ENCODE measurements around the gene SPEF1.

The SPEF1 gene

DNA sequence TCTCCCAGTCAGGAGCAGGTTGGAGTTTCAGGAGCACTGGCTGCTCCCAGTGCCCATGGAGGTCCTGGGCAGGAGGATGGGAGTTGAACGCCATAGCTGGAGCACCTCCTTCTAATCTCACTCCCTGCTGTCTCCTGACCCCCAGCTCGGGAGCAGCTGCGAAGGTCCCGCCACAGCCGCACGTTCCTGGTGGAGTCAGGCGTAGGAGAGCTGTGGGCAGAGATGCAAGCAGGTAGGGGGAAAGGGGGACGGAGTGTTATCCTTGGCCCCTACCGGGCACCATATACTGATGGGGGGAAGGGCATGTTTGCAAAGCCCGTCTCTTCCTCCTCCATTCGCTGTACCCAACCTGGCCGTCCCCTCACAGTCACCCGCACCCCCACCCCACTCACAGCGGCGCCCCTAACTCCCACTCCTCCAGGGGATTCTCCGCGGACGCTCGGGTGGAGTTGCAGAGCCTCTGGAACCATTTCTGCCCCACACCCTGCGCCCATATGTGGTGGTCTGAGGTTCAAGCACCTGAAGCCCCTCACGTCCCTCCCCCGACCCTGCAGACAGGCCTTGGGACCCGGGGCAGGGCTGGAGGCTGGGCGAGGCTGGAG lies 32.1 kb downstream of the SPEF1 start:
- no peak for DNase-seq (ENCODE audit: low read depth in 3 of 3)

DNA sequence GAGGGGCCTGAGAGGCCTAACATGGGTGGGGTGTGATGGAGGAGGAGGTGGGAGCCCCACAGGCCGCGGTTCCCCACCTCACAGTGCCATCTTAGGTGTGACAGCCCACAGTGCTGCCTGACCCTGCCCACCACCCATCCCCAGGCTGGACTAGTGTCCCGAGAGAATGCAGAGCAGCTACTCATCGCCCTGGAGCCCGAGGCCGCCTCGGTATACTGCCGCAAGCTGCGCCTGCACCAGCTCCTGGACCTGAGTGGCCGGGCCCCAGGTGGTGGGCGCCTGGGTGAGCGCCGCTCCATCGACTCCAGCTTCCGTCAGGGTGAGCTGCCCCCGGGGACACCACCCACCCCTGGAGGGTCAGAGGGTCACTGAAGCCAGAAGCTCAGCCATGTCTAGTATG lies 33.2 kb downstream of the SPEF1 start:
- no peak for DNase-seq (ENCODE audit: low read depth in 3 of 3)

DNA sequence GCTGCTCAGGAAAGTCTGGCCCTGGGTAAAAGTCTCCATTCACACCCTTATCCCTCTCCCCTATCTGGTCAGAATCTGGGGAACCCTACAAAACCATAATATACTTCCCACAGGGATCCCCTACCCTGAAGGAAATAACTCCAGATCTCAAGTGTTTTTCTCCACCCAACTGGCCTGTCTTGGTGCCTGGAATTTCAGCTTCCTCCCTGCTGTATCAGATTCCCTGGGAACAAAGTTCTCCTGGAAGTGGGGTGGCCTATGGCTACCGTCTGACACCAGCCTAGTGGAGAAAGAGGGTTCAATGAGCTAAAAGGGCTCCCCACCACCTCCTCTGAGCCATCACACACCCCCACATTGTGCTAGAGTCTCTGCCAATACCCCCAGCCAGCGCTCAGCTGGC lies 33.8 kb downstream of the SPEF1 start:
- no peak for DNase-seq (ENCODE audit: low read depth in 3 of 3)

DNA sequence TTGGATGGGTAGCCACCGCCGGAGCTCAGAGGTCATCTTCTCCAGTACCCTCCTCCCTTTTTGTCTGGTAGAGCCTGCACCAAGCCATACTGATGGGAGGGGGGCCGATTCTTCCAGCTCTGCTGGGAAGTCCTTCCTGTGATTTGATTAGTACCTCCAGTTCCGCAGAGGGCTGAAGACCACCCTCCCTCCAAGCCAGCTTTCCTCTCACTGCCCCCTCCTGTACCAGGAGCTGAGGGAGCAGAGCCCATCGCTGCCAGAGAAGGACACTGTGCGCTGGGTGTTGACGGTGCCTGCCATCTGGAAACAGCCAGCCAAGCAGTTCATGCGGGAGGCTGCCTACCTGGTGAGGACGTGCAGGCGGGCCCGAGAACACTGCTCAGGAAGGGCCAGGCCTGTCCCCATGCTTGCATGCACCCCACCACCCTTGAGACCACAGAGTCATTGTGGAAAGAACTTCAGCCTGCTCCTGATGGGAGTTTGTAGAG lies 35.5 kb downstream of the SPEF1 start:
- no peak for DNase-seq (ENCODE audit: low read depth in 3 of 3)

DNA sequence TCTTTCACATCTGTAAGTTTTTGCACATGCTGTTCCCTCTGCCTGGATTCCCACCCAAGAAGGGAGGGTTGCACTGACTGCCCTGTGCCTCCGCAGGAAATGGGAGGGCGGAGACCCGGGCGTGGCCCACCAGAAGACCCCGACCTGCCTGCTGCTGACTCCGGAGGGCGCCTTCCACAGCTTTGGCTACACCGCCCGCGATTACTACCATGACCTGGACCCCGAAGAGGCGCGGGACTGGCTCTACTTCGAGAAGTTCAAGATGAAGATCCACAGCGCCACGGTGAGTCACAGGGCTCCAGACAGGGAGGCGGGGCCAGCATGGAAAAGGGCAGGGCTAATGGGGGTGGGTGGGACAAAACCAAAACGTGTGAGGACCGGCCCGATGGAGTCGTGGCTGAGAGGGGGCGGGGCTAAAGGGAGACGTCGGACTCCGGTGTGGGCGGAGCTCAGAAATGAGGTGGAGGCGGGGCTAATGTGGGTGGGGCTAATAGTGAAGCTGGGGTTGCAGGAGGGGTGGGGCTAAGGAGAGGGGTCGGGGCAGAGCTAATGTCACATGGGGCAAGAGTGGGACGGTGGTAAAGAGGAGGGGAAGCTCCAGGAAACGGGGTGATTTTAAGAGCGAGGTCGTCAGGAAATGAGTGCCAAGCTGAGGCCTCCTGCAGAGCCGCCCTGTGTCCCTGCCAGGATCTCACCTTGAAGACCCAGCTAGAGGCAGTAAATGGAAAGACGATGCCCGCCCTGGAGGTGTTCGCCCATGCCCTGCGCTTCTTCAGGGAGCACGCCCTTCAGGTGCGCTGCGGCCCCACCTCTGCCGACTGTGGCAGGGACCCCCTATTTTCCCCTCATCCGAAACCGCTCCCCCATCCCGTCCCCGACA lies 36.2 kb downstream of the SPEF1 start:
- DNase-seq (ENCODE audit: low read depth in 3 of 3), result peak; percentile 49 to 77 (median 51)

DNA sequence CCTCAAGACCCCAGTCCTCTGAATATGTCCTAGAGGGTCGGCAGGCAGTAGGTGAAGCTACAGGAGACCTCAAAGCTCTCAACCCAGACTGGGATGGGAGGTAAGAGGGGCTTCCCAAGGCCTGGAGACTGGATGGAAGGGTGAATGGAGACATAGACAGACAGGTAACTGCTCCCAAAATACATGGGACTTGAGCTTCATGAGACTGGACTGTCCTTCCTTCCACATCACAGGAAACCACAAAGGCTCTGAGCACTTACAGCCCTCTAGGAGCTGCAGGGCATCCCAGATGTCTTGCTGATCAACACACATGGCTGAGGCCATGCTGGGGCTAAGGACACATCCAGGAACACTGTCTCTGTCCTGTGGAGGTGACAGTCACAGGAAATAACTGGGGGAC lies 37.2 kb downstream of the SPEF1 start:
- no peak for DNase-seq (ENCODE audit: low read depth in 3 of 3)

DNA sequence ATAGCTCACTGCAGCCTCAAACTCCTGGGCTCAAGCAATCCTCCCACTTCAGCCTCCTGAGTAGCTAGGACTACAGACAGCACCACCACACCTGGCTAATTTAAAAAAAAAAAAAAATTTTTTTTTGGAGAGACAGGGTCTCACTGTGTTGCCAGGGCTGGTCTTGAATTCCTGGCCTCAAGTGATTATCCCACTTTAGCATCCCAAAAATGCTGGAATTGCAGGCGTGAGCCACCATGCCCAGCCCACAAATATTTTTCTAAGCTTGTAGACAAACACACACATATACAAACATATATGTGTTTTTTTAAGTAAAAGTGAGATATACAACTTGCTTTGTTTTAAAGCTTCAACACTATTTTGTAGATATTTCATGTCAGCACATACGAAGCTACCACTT lies 38.0 kb downstream of the SPEF1 start:
- DNase-seq (ENCODE audit: low read depth in 3 of 3), result no peak

DNA sequence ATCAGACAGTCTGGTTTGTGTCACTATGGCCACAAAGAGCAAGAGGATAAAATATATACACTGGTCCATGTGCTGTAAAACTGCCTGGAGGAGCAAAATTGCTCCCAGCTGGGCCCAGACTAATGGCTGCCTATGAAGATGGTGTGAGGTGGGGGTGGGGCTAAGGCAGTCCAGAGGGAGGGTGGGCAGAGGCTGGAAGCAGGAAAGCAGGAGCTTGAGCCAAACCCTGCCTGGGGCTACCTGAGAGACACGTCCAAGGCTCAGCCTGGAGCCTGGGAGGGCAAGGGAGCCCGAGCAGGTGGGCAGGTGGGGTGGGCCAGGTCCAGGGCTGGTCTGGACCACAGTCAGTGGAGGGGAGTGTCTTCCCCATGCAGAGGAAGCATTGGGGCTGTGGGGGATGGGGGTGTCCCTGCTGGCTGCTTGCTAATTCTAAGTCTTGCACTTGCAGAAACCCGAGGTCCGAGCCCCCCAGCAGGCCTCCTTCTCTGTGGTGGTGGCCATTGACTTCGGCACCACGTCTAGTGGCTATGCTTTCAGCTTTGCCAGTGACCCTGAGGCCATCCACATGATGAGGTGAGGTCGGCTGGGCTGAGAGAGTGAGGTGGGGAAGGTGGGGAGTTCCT lies 39.3 kb downstream of the SPEF1 start:
- DNase-seq (ENCODE audit: low read depth in 3 of 3), result no peak

DNA sequence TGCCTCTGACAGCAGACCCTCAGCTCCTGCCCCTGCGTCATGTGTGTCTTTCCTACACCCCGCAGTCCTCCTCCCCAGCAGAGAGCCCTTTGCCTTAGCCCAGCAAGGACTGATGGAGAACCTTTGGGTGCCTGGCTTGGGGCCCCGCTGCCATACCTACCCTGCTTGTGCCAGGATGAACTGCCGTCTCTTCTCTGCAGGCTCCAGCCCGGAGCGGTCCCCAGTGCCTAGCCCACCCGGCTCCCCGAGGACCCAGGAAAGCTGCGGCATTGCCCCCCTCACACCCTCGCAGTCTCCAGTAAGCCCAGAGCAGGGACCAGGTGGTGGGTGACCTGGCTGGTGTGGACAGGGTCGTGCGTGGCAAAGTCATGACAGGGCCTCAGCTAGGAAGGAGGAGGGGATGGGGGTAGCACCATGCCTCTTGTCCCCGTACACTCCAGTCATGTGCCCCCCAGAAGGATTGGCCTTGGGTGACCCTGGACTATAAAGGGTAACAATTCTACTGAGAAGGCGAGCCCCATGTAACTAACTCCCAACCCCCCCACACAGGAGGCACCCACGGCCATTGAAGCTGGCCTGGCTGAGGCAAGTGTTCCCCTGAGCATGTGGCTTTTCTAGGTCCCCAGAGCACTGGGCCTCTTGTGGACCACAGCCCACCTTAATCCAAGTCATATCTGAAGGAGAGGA lies 40.5 kb downstream of the SPEF1 start:
- DNase-seq (ENCODE audit: low read depth in 3 of 3), result no peak

DNA sequence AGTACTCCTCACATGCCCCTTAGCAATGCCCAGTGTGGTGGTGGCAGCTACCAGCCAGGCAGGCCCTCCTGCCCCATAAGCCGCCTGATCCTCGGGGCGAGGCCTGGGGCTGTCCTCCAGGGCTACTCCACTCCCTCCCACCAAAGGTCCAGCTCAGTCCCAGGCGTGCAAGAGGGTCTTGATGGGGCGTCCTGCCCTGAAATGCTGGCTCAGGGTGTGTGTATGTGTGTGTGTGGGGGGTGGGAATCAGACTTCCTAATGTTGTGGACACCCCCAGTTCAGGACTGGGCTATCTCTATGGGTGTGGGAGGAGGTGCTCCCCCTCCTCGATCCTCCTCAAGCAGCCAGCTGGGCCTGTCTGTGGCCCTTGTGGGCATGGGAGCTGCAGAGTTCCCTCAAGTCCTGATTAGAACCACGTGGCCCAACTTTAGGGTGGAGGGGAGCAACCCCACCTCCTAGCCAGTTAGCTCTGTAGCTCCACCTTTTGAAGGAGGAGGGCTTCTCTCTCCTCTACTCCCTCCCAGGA lies 41.3 kb downstream of the SPEF1 start:
- DNase-seq (ENCODE audit: low read depth in 3 of 3), result no peak

DNA sequence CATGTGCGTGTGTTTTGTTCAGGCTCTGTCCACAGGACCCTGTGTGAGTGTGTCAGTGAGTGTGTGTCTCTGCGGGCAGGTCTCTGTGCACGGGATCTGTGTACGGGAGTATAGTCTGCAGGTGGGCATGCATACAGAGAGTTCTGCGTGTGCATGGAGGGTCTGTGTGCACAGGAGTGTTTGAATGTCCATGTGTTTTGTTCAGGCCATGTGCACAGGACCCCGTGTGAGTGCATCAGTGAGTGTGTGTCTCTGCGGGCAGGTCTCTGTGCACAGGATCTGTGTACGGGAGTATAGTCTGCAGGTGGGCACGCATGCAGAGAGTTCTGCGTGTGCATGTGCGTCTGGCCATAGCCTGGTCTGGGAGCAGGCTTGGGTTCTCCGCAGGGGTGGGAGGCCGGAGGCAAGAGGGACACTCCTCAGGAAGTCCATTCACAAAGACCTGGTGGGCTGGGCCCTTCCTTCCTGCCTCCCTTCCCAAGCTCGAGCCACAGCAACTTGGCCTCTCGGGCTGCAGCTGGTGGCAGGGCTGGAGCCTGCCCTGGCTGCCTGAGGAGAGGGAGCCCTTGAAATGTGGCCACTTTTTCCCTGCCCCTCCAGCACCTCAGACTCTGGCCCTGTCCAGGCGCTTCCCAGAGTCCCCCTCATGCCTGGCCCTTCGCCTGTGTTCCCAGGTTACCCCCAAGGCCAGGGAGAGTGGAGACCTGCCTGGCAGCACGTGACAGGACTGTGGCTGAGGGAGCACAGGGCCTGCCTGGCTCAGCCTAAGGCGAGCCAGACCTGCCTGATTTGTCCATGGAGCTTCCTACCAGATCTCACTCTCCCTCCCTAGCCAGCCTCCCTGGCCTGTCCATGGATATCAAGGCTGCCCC lies 42.0 kb downstream of the SPEF1 start:
- no peak for DNase-seq (ENCODE audit: low read depth in 3 of 3)

DNA sequence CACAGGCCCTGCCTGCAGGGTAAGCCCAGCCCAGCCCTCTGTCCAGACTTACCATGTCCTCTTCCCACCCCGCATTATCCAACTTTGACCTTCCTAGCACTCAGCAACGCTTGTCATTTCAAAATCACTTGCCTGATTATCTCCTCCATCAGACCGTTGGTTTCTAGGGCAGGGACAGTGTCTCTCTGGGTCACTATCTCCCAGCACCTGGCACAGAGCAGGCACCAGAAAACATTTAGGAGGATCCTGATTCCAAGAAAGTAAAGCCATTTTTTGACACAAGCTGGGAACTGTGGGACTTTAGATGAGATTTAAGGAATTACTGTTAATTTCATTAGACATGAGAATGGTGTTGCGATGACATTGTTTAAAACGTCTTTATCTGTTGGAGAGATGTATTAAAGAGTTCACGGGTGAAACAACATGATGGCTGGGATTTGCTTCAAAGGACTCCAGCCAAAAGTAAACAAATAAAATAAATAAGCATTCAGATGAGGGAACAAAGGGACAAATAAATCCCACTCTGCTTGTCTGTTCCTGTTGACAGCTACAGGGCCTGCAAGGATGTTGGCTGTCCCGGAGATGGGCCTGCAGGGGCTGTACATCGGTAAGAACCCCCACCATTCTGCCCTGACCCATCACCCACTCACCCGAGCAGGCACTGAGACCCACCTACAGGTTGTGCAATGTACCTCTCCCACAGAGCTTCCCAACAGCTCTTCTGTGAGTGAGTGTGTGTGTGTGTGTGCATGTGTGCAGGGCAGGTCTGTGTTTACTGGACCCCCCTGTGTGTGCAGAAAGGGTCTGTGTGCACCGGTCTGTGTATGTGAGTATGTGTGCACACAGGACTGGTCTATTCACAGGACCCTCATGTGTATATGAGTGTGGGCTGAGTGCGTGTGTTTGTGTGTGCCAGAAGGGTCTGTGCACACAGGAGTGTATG lies 42.9 kb downstream of the SPEF1 start:
- no peak for DNase-seq (ENCODE audit: low read depth in 3 of 3)

DNA sequence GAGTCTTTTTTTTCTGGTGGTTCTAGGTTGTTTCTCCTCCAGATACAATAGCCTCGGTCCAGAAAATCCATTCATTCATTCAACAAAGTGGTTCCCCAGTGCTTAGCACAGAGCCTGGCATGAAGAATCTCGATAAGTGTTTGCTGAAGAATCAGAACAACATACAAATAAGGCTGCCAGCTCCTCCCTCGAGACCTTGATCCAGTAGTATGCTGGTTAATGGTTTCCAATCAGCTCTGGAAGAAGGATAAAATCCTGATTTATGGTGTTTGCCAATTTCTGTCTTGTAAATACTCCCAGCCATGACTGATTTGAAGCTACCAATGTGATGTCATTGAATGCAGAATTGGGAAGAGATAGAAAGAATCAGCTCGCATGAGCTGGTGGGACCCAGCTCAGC lies 45.5 kb downstream of the SPEF1 start:
- DNase-seq (ENCODE audit: low read depth in 3 of 3), result no peak

DNA sequence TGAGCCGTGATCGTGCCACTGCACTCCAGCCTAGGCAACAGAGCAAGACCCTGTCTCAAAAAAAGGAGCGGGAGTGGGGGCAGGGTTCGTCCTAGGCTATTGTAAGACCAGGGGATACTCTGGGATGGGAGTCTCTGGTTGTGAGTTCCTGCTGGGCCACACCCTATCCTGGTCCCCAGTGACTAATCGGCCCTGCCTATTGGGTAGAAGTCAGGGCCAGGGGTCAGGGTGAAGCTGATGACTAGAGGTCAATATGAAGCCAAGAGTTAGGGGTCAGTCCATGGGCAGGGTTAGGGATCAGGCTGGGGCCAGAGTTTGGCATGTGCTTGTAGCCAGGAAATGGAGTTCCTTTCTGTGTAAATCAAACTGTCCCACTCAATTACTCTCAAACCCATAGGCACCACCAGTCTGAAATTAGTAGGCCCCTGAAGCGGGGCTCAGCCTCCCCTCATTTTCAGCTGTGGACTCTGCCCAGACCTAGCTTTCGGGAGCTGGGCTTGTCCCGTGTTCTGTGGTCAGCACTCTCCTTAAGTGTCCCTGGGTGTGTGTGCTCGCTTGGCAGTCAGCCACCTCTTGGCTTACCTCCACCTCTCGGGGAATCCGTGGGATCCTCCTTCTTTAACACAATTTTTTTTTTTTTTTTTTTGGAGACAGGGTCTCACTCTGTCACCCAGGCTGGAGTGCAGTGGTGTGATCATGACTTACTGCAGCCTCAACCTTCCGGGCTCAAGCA lies 47.0 kb downstream of the SPEF1 start:
- no peak for DNase-seq (ENCODE audit: low read depth in 3 of 3)

DNA sequence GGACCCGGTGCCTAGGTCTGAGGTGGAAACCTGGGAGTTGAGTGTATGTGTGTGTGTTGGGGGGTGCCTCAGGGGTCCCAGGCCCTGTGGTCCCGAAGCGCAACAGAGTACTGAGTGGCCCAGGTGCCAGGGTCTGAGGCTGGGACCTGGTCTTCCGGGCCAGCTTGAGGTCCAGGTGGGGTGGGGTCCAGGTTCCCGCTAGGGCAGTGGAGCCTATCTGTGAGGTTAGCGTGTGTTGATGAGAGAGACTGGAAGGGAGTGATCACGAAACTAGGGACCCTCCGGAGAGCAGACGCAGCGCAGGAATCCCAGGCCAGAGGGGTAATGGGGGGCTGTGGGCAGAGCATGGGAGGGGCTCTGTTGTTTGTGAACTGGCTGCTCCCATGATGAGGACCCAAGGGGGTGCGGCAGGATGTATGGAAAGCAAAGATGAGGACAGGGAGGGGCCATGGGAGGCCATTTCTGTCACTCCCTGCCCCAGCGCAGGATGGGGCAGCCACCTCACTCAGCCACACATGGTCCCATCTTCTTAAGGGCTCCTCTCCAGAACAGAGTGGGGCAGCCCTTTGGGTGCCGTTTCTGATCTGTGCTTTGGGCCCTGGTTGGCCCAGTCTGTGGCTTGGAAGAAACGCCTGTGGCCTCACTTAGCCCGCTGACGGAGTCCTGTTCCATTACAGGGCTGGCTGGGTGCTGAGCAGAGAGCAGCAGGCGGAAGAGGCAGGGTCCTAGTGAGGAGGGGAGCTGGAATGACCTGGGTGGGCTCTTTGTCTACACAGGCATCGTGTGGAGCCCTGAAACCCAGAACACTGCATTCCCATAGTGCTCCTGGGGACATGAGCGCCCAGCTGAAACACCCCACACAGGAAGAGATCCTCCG lies 47.9 kb downstream of the SPEF1 start:
- no peak for DNase-seq (ENCODE audit: low read depth in 3 of 3)

DNA sequence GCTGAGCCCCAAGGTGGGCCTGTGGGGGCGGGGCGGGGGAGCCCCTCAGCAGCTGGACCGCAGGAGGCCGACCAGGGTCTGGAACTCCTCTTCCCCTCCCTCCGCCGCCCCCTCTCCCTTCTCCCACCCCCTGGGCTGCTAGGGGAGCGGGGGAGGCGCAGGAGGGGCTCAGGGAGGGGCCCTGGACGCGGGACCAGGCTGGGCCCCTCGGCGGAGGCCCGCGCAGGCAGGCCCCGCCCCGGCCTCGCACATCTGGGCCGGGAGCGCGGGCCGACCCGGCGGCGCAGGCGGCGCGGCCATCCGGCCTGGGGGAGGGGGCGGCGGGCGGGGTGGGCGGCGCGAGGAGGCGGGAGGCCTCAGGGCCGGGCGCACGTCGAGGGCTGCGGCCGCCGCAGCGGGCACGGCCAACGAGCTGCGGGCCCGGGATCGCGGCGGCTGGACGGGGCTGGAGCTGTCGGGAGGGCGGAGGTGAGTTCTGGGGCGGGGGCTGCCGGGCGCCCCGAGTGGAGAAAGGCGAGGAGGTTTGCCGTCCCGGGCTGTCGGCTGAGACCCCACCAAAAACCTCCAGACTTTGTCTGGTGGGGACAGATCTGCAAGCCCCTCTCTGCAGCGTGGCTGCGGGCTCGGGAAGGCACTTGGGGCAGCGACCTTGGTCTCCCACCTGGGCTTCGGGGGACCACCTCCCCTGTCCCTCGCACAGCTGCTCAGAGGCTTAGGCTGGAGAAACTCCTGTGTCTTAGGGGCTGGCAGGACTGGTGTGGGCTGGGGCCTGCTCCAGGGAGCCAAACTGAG lies 48.7 kb downstream of the SPEF1 start, which contains the start of gene HSPA12B:
HSPA12B (plus strand) TSS at position 359 of the 792 bp plus-strand sequence. CDS start 5,990 bp downstream, outside the sequence.
- no peak for DNase-seq (ENCODE audit: low read depth in 3 of 3)

DNA sequence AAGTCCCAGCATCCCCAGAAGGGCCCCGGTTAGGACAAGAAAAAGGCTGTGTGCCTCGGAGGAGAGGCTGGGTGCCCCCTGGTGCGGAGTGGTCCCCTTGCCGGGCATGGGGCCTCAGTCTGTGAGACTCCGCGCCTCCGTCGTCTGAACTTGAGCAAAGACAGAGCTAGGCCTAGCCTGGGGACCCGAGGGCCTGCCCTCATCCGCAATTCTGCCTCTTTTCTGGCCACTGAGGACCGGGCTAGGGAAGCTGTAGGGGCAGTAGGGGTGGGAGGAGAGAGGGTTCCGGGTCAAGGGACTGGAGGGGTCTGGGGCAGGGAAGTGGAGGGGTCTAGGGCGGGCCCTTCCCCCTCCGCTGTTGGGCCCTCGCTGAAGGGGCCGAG lies 49.3 kb downstream of the SPEF1 start:
- DNase-seq (ENCODE audit: low read depth in 3 of 3), result no peak

Data from stimulated activated CD4-positive, alpha-beta T cell treated with anti-CD3 and anti-CD28 coated beads, TNF-alpha, amount 100 ng/mL, for 24 hours (primary cell).